ENCODE measurements around the gene ZNRF2.

- TF ChIP-seq CTCF (IDR thresholded peaks at IDR 0.05) (no peak), POLR2A (IDR thresholded peaks at IDR 0.05) (no peak)
These were observed 4.8 kb upstream of the ZNRF2 start for GRCh38 chr7:30279653-30279904.

Measured in esophagus squamous epithelium (tissue), 4 donors.